Muscle layer of duodenum (tissue), 2 donors: ENCODE results near the gene SUN1.
A peak's percentile ranks its signal among the peaks of the same experiment; 100 is the strongest.
"Not testable (repeated sequence)": the region's sequence is repeated elsewhere in the genome, so short reads cannot be mapped to it uniquely, and the experiment has no call there.

Source experiments
- H3K27ac ChIP-seq: one replicate; pipeline ENCODE4 v1.7.0; 2013; ENCODE audit warnings: mild to moderate bottlenecking, low read length
- H3K27me3 ChIP-seq: one replicate; pipeline ENCODE4 v1.7.0; 2013; ENCODE audit warnings: low read depth, mild to moderate bottlenecking, control low read depth, low read length
- H3K36me3 ChIP-seq, 2 donors: one replicate each; pipeline ENCODE4 v1.7.0; 2013; ENCODE audit warnings: low read length in 2 of 2, control low read depth in 1 of 2, mild to moderate bottlenecking in 1 of 2; ENCODE audit not compliant: insufficient read depth in 2 of 2, control insufficient read depth in 1 of 2
- H3K4me1 ChIP-seq, 2 donors: one replicate each; pipeline ENCODE4 v1.7.0; 2013; ENCODE audit warnings: low read length in 2 of 2, mild to moderate bottlenecking in 2 of 2, control low read depth in 1 of 2, moderate library complexity in 1 of 2; ENCODE audit not compliant: insufficient read depth in 2 of 2, control insufficient read depth in 1 of 2
- H3K4me3 ChIP-seq, 2 donors: one replicate each; pipeline ENCODE4 v1.7.0; 2013; ENCODE audit warnings: low read length in 2 of 2, low read depth in 1 of 2, mild to moderate bottlenecking in 1 of 2
- H3K9me3 ChIP-seq, 2 donors: one replicate each; pipeline ENCODE4 v1.7.0; 2013; ENCODE audit warnings: low read length in 2 of 2, control low read depth in 1 of 2, mild to moderate bottlenecking in 1 of 2; ENCODE audit not compliant: control insufficient read depth in 1 of 2
- donor health status: healthy.

SUN1 gene

DNA sequence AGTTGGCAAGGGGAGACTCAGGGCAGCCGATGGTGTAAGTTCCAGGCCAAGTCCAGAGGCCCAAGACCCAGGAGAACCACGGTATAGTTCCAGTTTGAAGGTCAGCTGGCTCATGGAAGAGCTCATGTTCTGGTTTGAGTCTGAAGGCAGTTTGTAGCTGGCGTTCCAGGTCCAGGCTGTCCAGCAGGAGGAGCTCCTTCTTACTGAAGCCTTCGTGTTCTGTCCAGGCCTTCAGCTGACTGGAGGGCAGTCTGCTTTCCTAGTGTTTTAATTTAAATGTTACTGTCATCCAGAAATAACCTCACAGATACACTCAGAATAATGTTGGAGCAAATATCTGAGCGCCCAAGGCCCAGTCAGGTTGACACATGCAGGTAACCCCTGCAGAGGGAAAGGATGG, 4.2 kb downstream of the SUN1 start:
- H3K4me1 ChIP-seq, result peaks cover 6 to 43% of the 10 kb centered on the region in 2 donors
- peak overlapping the region; percentile 3 for H3K27ac ChIP-seq
- no peak overlapping the region for H3K4me3 ChIP-seq
- H3K36me3 ChIP-seq, result peaks cover 12 to 15% of the 10 kb centered on the region in 2 donors
- H3K9me3 ChIP-seq, result no peaks in the 10 kb centered on the region
- H3K27me3 ChIP-seq, result no peaks in the 10 kb centered on the region

DNA sequence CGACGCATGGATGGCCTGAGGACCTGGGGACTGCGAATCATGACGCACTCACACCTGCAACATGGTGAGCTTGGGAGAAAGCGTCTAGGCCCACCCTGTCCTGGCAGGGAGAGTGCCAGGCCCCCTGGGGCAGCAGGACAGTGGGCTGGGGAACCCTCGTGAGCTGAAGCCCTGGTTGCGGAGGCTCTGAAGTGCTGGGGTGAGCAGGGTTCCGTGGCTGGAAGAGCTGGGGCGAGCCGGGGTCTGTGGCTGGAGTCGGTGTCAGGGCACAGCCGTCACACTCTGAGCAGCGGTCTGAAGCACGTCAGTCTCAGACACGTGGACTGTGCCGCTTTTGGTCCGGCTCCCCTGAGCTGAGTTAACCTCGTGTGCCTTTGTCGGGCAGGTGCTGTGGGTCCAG, 4.7 kb downstream of the SUN1 start:
- H3K27me3 ChIP-seq, result no peaks in the 10 kb centered on the region
- peak overlapping the region; percentile 3 for H3K27ac ChIP-seq
- H3K36me3 ChIP-seq, result peaks cover 12 to 15% of the 10 kb centered on the region in 2 donors
- no peaks in the 10 kb centered on the region for H3K9me3 ChIP-seq
- H3K4me1 ChIP-seq, result peaks cover 6 to 49% of the 10 kb centered on the region in 2 donors
- no peak overlapping the region for H3K4me3 ChIP-seq

DNA sequence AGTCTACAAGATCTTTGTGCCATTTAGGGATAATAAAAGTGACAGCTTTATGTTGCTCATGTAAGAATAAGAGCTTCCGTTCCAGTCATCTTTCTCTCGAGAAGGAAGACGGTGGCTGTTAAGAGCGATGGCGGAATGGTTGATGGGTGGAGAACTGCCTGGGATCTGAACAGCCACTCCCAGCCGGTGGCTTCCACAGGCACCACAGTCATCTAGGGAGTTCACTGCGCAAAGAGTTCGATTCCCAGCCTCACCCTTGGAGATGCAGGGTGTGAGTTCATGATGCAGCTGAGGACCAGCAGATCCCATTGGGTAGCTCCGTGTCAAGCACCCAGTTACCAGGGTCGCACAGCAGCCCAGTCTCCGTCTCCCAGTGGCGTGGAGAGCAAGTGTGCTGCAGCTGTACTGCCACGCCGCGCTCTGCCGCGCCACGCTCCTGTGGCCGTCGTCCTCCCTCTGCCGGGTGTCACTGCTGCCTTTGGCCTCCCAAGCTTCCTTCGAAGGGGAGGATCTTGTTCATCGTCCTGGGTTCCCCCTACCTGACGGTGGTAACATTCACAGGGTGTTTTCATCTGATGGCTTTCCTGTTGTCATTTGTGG, 7.8 kb downstream of the SUN1 start:
- no peaks in the 10 kb centered on the region for H3K27me3 ChIP-seq
- H3K9me3 ChIP-seq, result no peaks in the 10 kb centered on the region
- H3K27ac ChIP-seq, result no peak overlapping the region
- H3K36me3 ChIP-seq, result peaks cover 26 to 29% of the 10 kb centered on the region in 2 donors
- peaks cover 2 to 43% of the 10 kb centered on the region in 2 donors for H3K4me1 ChIP-seq
- no peak overlapping the region for H3K4me3 ChIP-seq

DNA sequence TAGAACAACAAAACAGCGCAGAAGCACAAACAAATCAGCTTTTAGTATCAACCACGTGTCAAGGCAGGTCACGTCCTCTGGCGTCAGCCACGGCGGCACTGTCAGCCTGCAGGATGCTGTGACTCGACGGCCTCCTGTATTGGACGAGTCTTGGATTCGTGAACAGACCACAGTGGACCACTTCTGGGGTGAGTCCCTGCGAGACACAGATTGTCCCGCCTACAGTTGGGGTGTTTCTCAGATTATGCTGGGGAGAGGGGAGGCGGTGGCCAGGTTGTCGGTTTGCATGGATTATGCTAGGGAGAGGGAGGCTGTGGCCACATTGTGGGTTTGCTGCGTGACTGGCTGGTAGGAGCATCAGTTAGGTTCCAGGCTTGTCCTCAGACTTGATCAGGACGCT, 9.7 kb downstream of the SUN1 start:
- H3K36me3 ChIP-seq, result peaks cover 29 to 30% of the 10 kb centered on the region in 2 donors
- H3K4me3 ChIP-seq, result peak overlapping the region in 1 of 2 donors; percentile 16
- H3K27me3 ChIP-seq, result no peaks in the 10 kb centered on the region
- peak overlapping the region; percentile 34 for H3K27ac ChIP-seq
- peaks cover 0 to 29% of the 10 kb centered on the region in 2 donors for H3K4me1 ChIP-seq
- H3K9me3 ChIP-seq, result no peaks in the 10 kb centered on the region

DNA sequence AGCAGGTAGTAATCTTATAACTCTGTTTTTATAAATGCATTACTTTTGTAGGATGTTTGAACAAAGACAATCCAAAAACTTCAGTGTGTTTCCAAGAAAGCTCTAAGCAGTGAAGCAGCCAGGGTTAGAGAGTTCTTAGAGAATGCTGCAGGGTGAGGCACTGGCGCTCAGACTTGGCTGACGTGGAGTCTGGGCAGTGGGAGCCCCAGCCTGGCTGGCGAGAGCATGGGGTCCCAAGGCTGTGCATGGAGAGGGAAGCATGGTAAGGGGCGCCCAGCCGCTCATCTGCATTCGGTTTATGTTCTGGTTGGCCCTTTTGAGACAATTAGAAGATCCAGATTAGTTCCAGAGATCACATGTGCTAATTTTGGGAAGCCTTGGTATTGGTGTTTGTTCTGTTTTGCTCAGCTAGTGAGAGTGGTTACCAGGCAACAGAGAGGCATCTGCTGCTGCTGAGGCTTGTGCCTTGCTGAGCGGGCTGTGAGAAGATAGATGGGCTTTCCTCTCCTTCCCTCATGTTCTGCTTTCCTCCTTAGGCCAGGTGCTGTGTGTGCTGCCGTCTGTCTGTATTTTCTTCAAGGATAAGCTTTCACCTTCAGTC, 10.3 kb downstream of the SUN1 start:
- H3K36me3 ChIP-seq, result peaks cover 25 to 30% of the 10 kb centered on the region in 2 donors
- H3K4me3 ChIP-seq, result peak overlapping the region in 1 of 2 donors; percentile 16

GRCh38 chr7:843230-843629, 11.0 kb downstream of the SUN1 start:
- H3K9me3 ChIP-seq, result no peaks in the 10 kb centered on the region
- H3K4me1 ChIP-seq, result peaks cover 0 to 25% of the 10 kb centered on the region in 2 donors
- no peak overlapping the region for H3K27ac ChIP-seq
- no peaks in the 10 kb centered on the region for H3K27me3 ChIP-seq
- no peak overlapping the region for H3K4me3 ChIP-seq
- H3K36me3 ChIP-seq, result peaks cover 25 to 30% of the 10 kb centered on the region in 2 donors

More for the DNA sequence above, 10.3 kb downstream of the SUN1 start:
- peaks cover 0 to 25% of the 10 kb centered on the region in 2 donors for H3K4me1 ChIP-seq
- H3K27me3 ChIP-seq, result no peaks in the 10 kb centered on the region
- H3K9me3 ChIP-seq, result no peaks in the 10 kb centered on the region
- H3K27ac ChIP-seq, result peak overlapping the region; percentile 34

- H3K27ac ChIP-seq, result no peak overlapping the region
- no peak overlapping the region for H3K4me3 ChIP-seq
- H3K4me1 ChIP-seq, result peaks cover 0 to 21% of the 10 kb centered on the region in 2 donors
- H3K36me3 ChIP-seq, result peaks cover 25 to 28% of the 10 kb centered on the region in 2 donors
- no peaks in the 10 kb centered on the region for H3K27me3 ChIP-seq
- no peaks in the 10 kb centered on the region for H3K9me3 ChIP-seq
These were observed 11.8 kb downstream of the SUN1 start for GRCh38 chr7:844043-844442.

- peaks cover 0 to 21% of the 10 kb centered on the region in 2 donors for H3K4me1 ChIP-seq
- H3K27me3 ChIP-seq, result no peaks in the 10 kb centered on the region
- H3K27ac ChIP-seq, result no peak overlapping the region
- no peak overlapping the region for H3K4me3 ChIP-seq
- H3K36me3 ChIP-seq, result peaks cover 30% of the 10 kb centered on the region in 2 donors
- no peaks in the 10 kb centered on the region for H3K9me3 ChIP-seq
These were observed 12.2 kb downstream of the SUN1 start for GRCh38 chr7:844514-844913.

GRCh38 chr7:845091-845490, 12.8 kb downstream of the SUN1 start:
- Histone ChIP-seq H3K4me1 (peaks cover 0 to 21% of the 10 kb centered on the region in 2 donors), H3K27ac (no peak overlapping the region), H3K36me3 (peaks cover 31% of the 10 kb centered on the region in 2 donors), H3K9me3 (no peaks in the 10 kb centered on the region), H3K4me3 (no peak overlapping the region), H3K27me3 (no peaks in the 10 kb centered on the region)

- Histone ChIP-seq H3K27me3 (no peaks in the 10 kb centered on the region), H3K4me1 (peaks cover 0 to 21% of the 10 kb centered on the region in 2 donors), H3K27ac (no peak overlapping the region), H3K9me3 (no peaks in the 10 kb centered on the region), H3K4me3 (no peak overlapping the region), H3K36me3 (peaks cover 33 to 34% of the 10 kb centered on the region in 2 donors)
These were observed 13.5 kb downstream of the SUN1 start for GRCh38 chr7:845731-846130.

DNA sequence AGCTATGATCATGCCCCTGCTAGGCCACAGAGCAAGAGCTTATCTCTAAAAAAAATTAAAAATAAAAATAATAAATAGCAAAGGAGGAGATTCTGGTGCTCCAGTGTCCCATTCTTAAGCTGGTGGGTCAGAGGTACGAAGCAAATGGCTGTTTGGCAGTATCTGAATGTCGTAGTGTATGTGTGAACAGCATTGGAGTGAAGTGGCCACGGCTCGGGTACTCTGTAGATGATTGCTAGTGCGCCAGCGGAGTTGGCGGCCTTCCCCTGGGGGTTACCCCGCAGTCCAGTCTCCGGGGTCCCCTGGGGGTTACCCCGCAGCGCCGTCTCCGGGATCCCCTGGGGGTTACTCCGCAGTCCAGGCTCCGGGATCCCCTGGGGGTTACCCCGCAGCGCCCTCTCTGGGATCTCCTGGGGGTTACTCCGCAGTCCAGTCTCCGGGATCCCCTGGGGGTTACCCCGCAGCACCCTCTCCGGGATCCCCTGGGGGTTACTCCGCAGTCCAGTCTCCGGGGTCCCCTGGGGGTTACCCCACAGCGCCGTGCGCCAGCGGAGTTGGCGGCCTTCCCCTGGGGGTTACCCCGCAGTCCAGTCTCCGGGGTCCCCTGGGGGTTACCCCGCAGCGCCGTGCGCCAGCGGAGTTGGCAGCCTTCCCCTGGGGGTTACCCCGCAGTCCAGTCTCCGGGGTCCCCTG, 14.8 kb downstream of the SUN1 start:
- H3K4me1 ChIP-seq, result peaks cover 0 to 14% of the 10 kb centered on the region in 2 donors
- H3K36me3 ChIP-seq, result peaks cover 38 to 46% of the 10 kb centered on the region in 2 donors
- H3K9me3 ChIP-seq, H3K27me3 ChIP-seq, H3K27ac ChIP-seq, H3K4me3 ChIP-seq: not testable (repeated sequence)
